OCI-LY7 (cell line): Measurements from ENCODE around the gene PCDH1. TPM values are rescaled to one million over a fixed set of nuclear protein-coding genes. Genes with fewer than 3 reads are reported as not detected.

ENCODE experiments used
- BruUV-seq: library from RNA; stranded (reverse); fragments of 400-500 nt; replicated peaks from 2 replicates; lab custom pipeline; 2021; lab: Mats Ljungman, UMichigan
- CTCF ChIA-PET: fragments of 300-600 bp; sonication (Branson Sonifier 250); formaldehyde crosslinking; loops from one replicate; lab custom pipeline; 2022; ENCODE audit warnings: antibody characterized with exemption; ENCODE audit not compliant: unreplicated experiment; lab: Charles Lee
- POLR2A ChIA-PET: fragments of 300-600 bp; sonication (Branson Sonifier 250); formaldehyde crosslinking; loops from one replicate; lab custom pipeline; 2022; ENCODE audit warnings: antibody characterized with exemption; lab: Charles Lee
- DNase-seq: peaks from one replicate; pipeline ENCODE4 v3.0.0-alpha.2; 2015; ENCODE audit warnings: low spot score
- H2AFZ ChIP-seq: fragments of 200-600 bp; sonication (generic), shearing (Covaris generic); 2 replicates; pipeline ENCODE4 v1.6.1; 2014; ENCODE audit warnings: mild to moderate bottlenecking, antibody characterized with exemption, low read length, moderate library complexity
- H3K27ac ChIP-seq: fragments of 200-600 bp; sonication (generic); 2 replicates; pipeline ENCODE4 v1.5.1; 2014; ENCODE audit warnings: mixed run types, low read depth, mild to moderate bottlenecking, moderate library complexity, low read length, inconsistent platforms; ENCODE audit not compliant: poor library complexity, severe bottlenecking
- H3K36me3 ChIP-seq: fragments of 200-600 bp; sonication (generic); 2 replicates; pipeline ENCODE4 v1.6.1; 2014; ENCODE audit warnings: mild to moderate bottlenecking, antibody characterized with exemption, low read length, moderate library complexity, mixed read lengths; ENCODE audit not compliant: insufficient read depth
- H3K4me1 ChIP-seq: fragments of 200-600 bp; sonication (generic); 2 replicates; pipeline ENCODE4 v1.5.1; 2014; ENCODE audit warnings: mild to moderate bottlenecking, low read length; ENCODE audit not compliant: insufficient read depth, poor library complexity, severe bottlenecking
- H3K4me2 ChIP-seq: fragments of 200-600 bp; sonication (generic); 2 replicates; pipeline ENCODE4 v1.6.1; 2014; ENCODE audit warnings: mild to moderate bottlenecking, low read length
- H3K4me3 ChIP-seq: fragments of 200-600 bp; sonication (generic); 2 replicates; pipeline ENCODE4 v1.5.1; 2014; ENCODE audit warnings: mild to moderate bottlenecking, low read depth, low read length; ENCODE audit not compliant: poor library complexity, severe bottlenecking
- H3K79me2 ChIP-seq: fragments of 200-600 bp; sonication (generic); 2 replicates; pipeline ENCODE4 v1.6.1; 2016; ENCODE audit warnings: low read depth, mild to moderate bottlenecking, low read length, moderate library complexity, mixed read lengths; ENCODE audit not compliant: insufficient read depth
- H3K9me2 ChIP-seq: fragments of 200-600 bp; sonication (generic); 2 replicates; pipeline ENCODE4 v1.6.1; 2016; ENCODE audit warnings: mild to moderate bottlenecking, low read length, mixed read lengths; ENCODE audit not compliant: insufficient read depth
- H3K9me3 ChIP-seq: fragments of 200-600 bp; sonication (generic); 2 replicates; pipeline ENCODE4 v1.6.1; 2014; ENCODE audit warnings: mild to moderate bottlenecking, mixed run types, low read length, mixed read lengths
- H4K20me1 ChIP-seq: fragments of 200-600 bp; sonication (generic); 2 replicates; pipeline ENCODE4 v1.6.1; 2014; ENCODE audit warnings: mild to moderate bottlenecking, antibody characterized with exemption, low read length, moderate library complexity, mixed read lengths; ENCODE audit not compliant: insufficient read depth
- CTCF ChIP-seq: fragments of 200-600 bp; sonication (generic); conservative IDR thresholded peaks from 2 replicates; pipeline ENCODE4 v1.5.1; 2014; ENCODE audit warnings: mild to moderate bottlenecking, antibody characterized with exemption, low read length, moderate library complexity, mixed read lengths
- EZH2phosphoT487 ChIP-seq: fragments of 200-600 bp; sonication (generic); IDR thresholded peaks from 2 replicates; pipeline ENCODE4 v1.6.1; 2018; ENCODE audit warnings: low read depth, borderline replicate concordance, mild to moderate bottlenecking, mixed run types, antibody characterized with exemption, low read length, moderate library complexity, mixed read lengths
- intact Hi-C: fragments of 100-400 bp; cut with micrococcal nuclease; formaldehyde crosslinking; loops from one replicate; pipeline ENCODE4 v1.10.0; 2022; ENCODE audit not compliant: unreplicated experiment
- total RNA-seq, 2 experiments: library from RNA; depleted of rRNA in 1 of 2; stranded (reverse); fragments of >200 nt in 1 of 2; shearing (Covaris generic) in 1 of 2; gene quantifications; 2 replicates each; pipeline ENCODE4 v1.2.3, GENCODE V29; 2014 to 2022

PCDH1 gene
- total RNA-seq, 2 experiments from 2014 or later, result not detected

GRCh38 chr5:141824717-141825116 lies 53.5 kb downstream of the PCDH1 start:
- no TSS peak for BruUV-seq
- CTCF ChIA-PET, result no interaction called here
- Histone ChIP-seq H3K4me2 (no peak overlapping the region), H3K27ac (no peak overlapping the region), H3K4me1 (no peaks in the 10 kb centered on the region), H3K79me2 (no peaks in the 10 kb centered on the region), H3K9me2 (no peaks in the 10 kb centered on the region), H3K9me3 (no peaks in the 10 kb centered on the region), H3K4me3 (no peak overlapping the region), H2AFZ (no peak overlapping the region), H4K20me1 (no peaks in the 10 kb centered on the region), H3K36me3 (no peaks in the 10 kb centered on the region)
- no peak for DNase-seq
- intact Hi-C loops, result loop anchor here (5.0 kb wide), 1 partner anchor 132 kb away; no protein-coding TSS in a partner anchor
- POLR2A ChIA-PET, result interaction anchor here (0.6 kb wide), 1 partner anchor 9 kb away, joined by 3 read pairs; no protein-coding TSS in a partner anchor
- no peak for TF ChIP-seq CTCF
- no peak for TF ChIP-seq EZH2phosphoT487

GRCh38 chr5:141823056-141823455 lies 55.2 kb downstream of the PCDH1 start:
- Histone ChIP-seq H2AFZ (no peak overlapping the region), H3K79me2 (no peaks in the 10 kb centered on the region), H3K4me1 (no peaks in the 10 kb centered on the region), H4K20me1 (no peaks in the 10 kb centered on the region), H3K27ac (no peak overlapping the region), H3K4me2 (no peak overlapping the region), H3K4me3 (no peak overlapping the region), H3K36me3 (no peaks in the 10 kb centered on the region), H3K9me2 (no peaks in the 10 kb centered on the region), H3K9me3 (no peaks in the 10 kb centered on the region)
- no TSS peak for BruUV-seq
- no peak for DNase-seq
- ChIA-PET CTCF (no interaction called here), POLR2A (no interaction called here)
- intact Hi-C loops, result no loop called here
- TF ChIP-seq EZH2phosphoT487 (no peak), CTCF (no peak)

- H3K4me3 ChIP-seq, result no peak overlapping the region
- H3K4me2 ChIP-seq, result no peak overlapping the region
- no peaks in the 10 kb centered on the region for H3K9me3 ChIP-seq
- H4K20me1 ChIP-seq, result no peaks in the 10 kb centered on the region
- BruUV-seq, result no TSS peak
- CTCF ChIA-PET, result interaction anchor here (0.5 kb wide), 1 partner anchor 14 kb away, joined by 3 read pairs; no protein-coding TSS in a partner anchor
- POLR2A ChIA-PET, result no interaction called here
- H3K9me2 ChIP-seq, result no peaks in the 10 kb centered on the region
- no peak overlapping the region for H2AFZ ChIP-seq
- H3K36me3 ChIP-seq, result no peaks in the 10 kb centered on the region
- no peaks in the 10 kb centered on the region for H3K4me1 ChIP-seq
- intact Hi-C loops, result no loop called here
- no peak for DNase-seq
- no peaks in the 10 kb centered on the region for H3K79me2 ChIP-seq
- no peak overlapping the region for H3K27ac ChIP-seq
- no peak for TF ChIP-seq CTCF
- TF ChIP-seq EZH2phosphoT487, result no peak
These were observed 56.1 kb downstream of the PCDH1 start for GRCh38 chr5:141822144-141822543.
